B cell (primary cell): ENCODE results near the gene E2F3. TPM values are rescaled to one million over a fixed set of nuclear protein-coding genes. Genes with fewer than 3 reads are reported as not detected.

Experiments used
- ATAC-seq: fragments of 200-7000 bp; cut with Tn5 transposase; one replicate; pipeline ENCODE4 v1.10.0; 2021; ENCODE audit warnings: low read depth, mild to moderate bottlenecking, moderate number of reproducible peaks, moderate library complexity
- CTCF ChIA-PET: fragments of 350-600 bp; sonication (Branson Sonifier 250); formaldehyde crosslinking; loops from one replicate; lab custom pipeline; 2021; ENCODE audit warnings: antibody characterized with exemption, inconsistent platforms; lab: Charles Lee
- POLR2A ChIA-PET: fragments of 350-600 bp; sonication (Branson Sonifier 250); formaldehyde crosslinking; loops from one replicate; lab custom pipeline; 2021; ENCODE audit warnings: antibody characterized with exemption; lab: Charles Lee
- DNase-seq: peaks from one replicate; pipeline ENCODE4 v3.0.0; 2013
- H2AFZ ChIP-seq: 2 replicates; pipeline ENCODE4 v1.6.1; 2012; ENCODE audit warnings: mild to moderate bottlenecking, low read depth, low read length; ENCODE audit not compliant: insufficient read depth, poor library complexity, severe bottlenecking
- H3K27ac ChIP-seq, 2 donors: 1 replicate in 1 of 2; 2 replicates in 1 of 2; pipeline ENCODE4 v1.5.1; 2012 to 2013; ENCODE audit warnings: low read length in 2 of 2, mild to moderate bottlenecking in 2 of 2, moderate library complexity in 1 of 2
- H3K27me3 ChIP-seq, 4 experiments: fragments of 200-600 bp in 1 of 4; sonication (generic) in 1 of 4; replicated peaks in 1 of 4; 1 replicate in 2 of 4; 2 replicates in 2 of 4; pipeline versions ENCODE4 v1.6.1 to v1.7.0; 2013 to 2016; ENCODE audit warnings: low read length in 3 of 4, mild to moderate bottlenecking in 2 of 4, mixed read lengths in 1 of 4, moderate library complexity in 1 of 4; ENCODE audit not compliant: insufficient read depth in 4 of 4, control insufficient read depth in 3 of 4; ENCODE audit errors: control extremely low read depth in 1 of 4
- H3K36me3 ChIP-seq, 2 experiments: replicated peaks in 1 of 2; 1 replicate in 1 of 2; 2 replicates in 1 of 2; pipeline versions ENCODE4 v1.6.1 to v1.7.1; 2013; ENCODE audit warnings: low read length in 1 of 2; ENCODE audit not compliant: insufficient read depth in 2 of 2, control insufficient read depth in 1 of 2; ENCODE audit errors: control extremely low read depth in 1 of 2, extremely low read depth in 1 of 2
- H3K4me1 ChIP-seq, 2 donors: fragments of 200-600 bp in 1 of 2; sonication (generic) in 1 of 2; 1 replicate in 1 of 2; 2 replicates in 1 of 2; pipeline versions ENCODE4 v1.5.1 to v1.6.1; 2013 to 2017; ENCODE audit warnings: low read length in 2 of 2; ENCODE audit not compliant: control insufficient read depth in 2 of 2, insufficient read depth in 2 of 2
- H3K4me2 ChIP-seq: replicated peaks from 2 replicates; pipeline ENCODE3; 2012; ENCODE audit warnings: mild to moderate bottlenecking, low read depth, low read length; ENCODE audit not compliant: poor library complexity, severe bottlenecking
- H3K4me3 ChIP-seq, 5 experiments: fragments of 200-600 bp in 1 of 5; sonication (generic) in 1 of 5; 1 replicate in 3 of 5; 2 replicates in 2 of 5; pipeline versions ENCODE4 v1.5.1 to v1.7.0; 2011 to 2016; ENCODE audit warnings: low read length in 4 of 5, mild to moderate bottlenecking in 4 of 5, low read depth in 2 of 5, control low read depth in 1 of 5, moderate library complexity in 1 of 5; ENCODE audit not compliant: insufficient read depth in 1 of 5; ENCODE audit errors: control extremely low read depth in 1 of 5, extremely low read depth in 1 of 5
- H3K79me2 ChIP-seq: fragments of 200-600 bp; sonication (generic); one replicate; pipeline ENCODE4 v1.6.0; 2016; ENCODE audit warnings: low read length; ENCODE audit not compliant: control insufficient read depth, insufficient read depth
- H3K9ac ChIP-seq: fragments of 200-600 bp; sonication (generic); 2 replicates; pipeline ENCODE4 v1.6.1; 2017; ENCODE audit warnings: mild to moderate bottlenecking, low read length, moderate library complexity
- H3K9me3 ChIP-seq, 3 donors: one replicate each; pipeline versions ENCODE4 v1.6.1 to v1.7.1; 2013; ENCODE audit warnings: low read length in 2 of 3; ENCODE audit not compliant: control insufficient read depth in 2 of 3, insufficient read depth in 1 of 3; ENCODE audit errors: control extremely low read depth in 1 of 3
- H4K20me1 ChIP-seq: 2 replicates; pipeline ENCODE4 v1.6.0; 2012; ENCODE audit warnings: mild to moderate bottlenecking, low read length; ENCODE audit not compliant: insufficient read depth, control insufficient read depth, poor library complexity, severe bottlenecking
- H3K27ac Mint-ChIP-seq: one replicate; pipeline ENCODE4 v1.8.0; 2021; ENCODE audit warnings: mixed read lengths
- H3K27me3 Mint-ChIP-seq: one replicate; pipeline ENCODE4 v1.8.0; 2021; ENCODE audit warnings: mixed read lengths
- H3K4me1 Mint-ChIP-seq: one replicate; pipeline ENCODE4 v1.8.0; 2021; ENCODE audit warnings: mixed read lengths
- H3K4me3 Mint-ChIP-seq: one replicate; pipeline ENCODE4 v1.8.0; 2021; ENCODE audit warnings: mixed read lengths
- H3K9me3 Mint-ChIP-seq: one replicate; pipeline ENCODE4 v1.8.0; 2022; ENCODE audit warnings: mixed read lengths; ENCODE audit not compliant: insufficient read depth
- CTCF ChIP-seq: fragments of 200-600 bp; IDR thresholded peaks from one replicate; pipeline ENCODE4 v1.8.0; 2022; ENCODE audit warnings: antibody characterized with exemption, mild to moderate bottlenecking
- EZH2 ChIP-seq: IDR thresholded peaks from 2 replicates; pipeline ENCODE4 v1.6.1; 2012; ENCODE audit warnings: borderline replicate concordance, low read depth, mild to moderate bottlenecking, moderate library complexity, low read length; ENCODE audit not compliant: insufficient read depth, poor library complexity, severe bottlenecking
- WGBS: methylation state at CpG from one replicate; pipeline ENCODE4 v1.1.5; 2013; ENCODE audit warnings: missing lambda C conversion rate; ENCODE audit not compliant: insufficient coverage; 5-methylcytosine and 5-hydroxymethylcytosine counted together
- intact Hi-C: fragments of 100-400 bp; cut with micrococcal nuclease; formaldehyde crosslinking; loops from one replicate; pipeline ENCODE4 v1.10.0; 2022
- polyA plus RNA-seq: library from polyadenylated mRNA; depleted of rRNA; stranded (reverse); fragments of >200 nt; gene quantifications from 2 replicates; pipeline ENCODE4 v1.2.3, GENCODE V29; 2012
- total RNA-seq, 2 donors: library from RNA; stranded (reverse); fragments of 120-200 nt in 1 of 2; gene quantifications; 1 replicate in 1 of 2; 2 replicates in 1 of 2; pipeline versions ENCODE4 v1.2.3 to v1.2.4, GENCODE V29; 2013 to 2022

E2F3 gene
- total and polyA plus RNA-seq, 2 donors (not counting 1 experiment from before 2014, with no cell fraction given) = 2.2 to 8.3 TPM

- Histone ChIP-seq H3K4me2 (no peak overlapping the region), H3K27me3 (no peaks in the 10 kb centered on the region), H3K36me3 (peaks cover 0 to 2% of the 10 kb centered on the region in 2 experiments), H3K9ac (no peak overlapping the region), H3K4me3 (no peak overlapping the region), H2AFZ (no peak overlapping the region), H3K4me1 (no peaks in the 10 kb centered on the region), H3K79me2 (peaks cover 41% of the 10 kb centered on the region), H4K20me1 (no peaks in the 10 kb centered on the region), H3K27ac (no peak overlapping the region), H3K9me3 (peaks cover 0 to 9% (median 0%) of the 10 kb centered on the region in 3 donors)
- peaks cover 2% of the 10 kb centered on the region for H3K4me1 Mint-ChIP-seq
- ATAC-seq (no peak), DNase-seq (no peak)
- intact Hi-C loops = no loop called here
- H3K9me3 Mint-ChIP-seq = peaks cover 3% of the 10 kb centered on the region
- WGBS = no CpG with 5 or more reads among the region's 2 CpGs
- H3K27me3 Mint-ChIP-seq = no peaks in the 10 kb centered on the region
- TF ChIP-seq EZH2 = no peak
- TF ChIP-seq CTCF = no peak
- no peak overlapping the region for H3K4me3 Mint-ChIP-seq
- H3K27ac Mint-ChIP-seq = no peak overlapping the region
- ChIA-PET POLR2A (no interaction called here), CTCF (no interaction called here)
These were observed 35.0 kb downstream of the E2F3 start for GRCh38 chr6:20436719-20437118.

- intact Hi-C loops = no loop called here
- Histone ChIP-seq H3K4me1 (no peaks in the 10 kb centered on the region), H3K4me2 (no peak overlapping the region), H4K20me1 (no peaks in the 10 kb centered on the region), H3K9ac (no peak overlapping the region), H3K79me2 (peaks cover 42% of the 10 kb centered on the region), H3K4me3 (no peak overlapping the region), H3K36me3 (peaks cover 0 to 3% of the 10 kb centered on the region in 2 experiments), H2AFZ (no peak overlapping the region), H3K27ac (no peak overlapping the region), H3K9me3 (peaks cover 0 to 7% (median 0%) of the 10 kb centered on the region in 3 donors), H3K27me3 (no peaks in the 10 kb centered on the region)
- DNase-seq = no peak
- peaks cover 2% of the 10 kb centered on the region for H3K4me1 Mint-ChIP-seq
- POLR2A ChIA-PET = no interaction called here
- no peak overlapping the region for H3K27ac Mint-ChIP-seq
- TF ChIP-seq EZH2 (no peak), CTCF (no peak)
- WGBS = 93% methylated on average over 4 of the region's 8 CpGs
- H3K9me3 Mint-ChIP-seq = no peaks in the 10 kb centered on the region
- no peaks in the 10 kb centered on the region for H3K27me3 Mint-ChIP-seq
- CTCF ChIA-PET = no interaction called here
- no peak overlapping the region for H3K4me3 Mint-ChIP-seq
- no peak for ATAC-seq
These were observed 36.0 kb downstream of the E2F3 start for GRCh38 chr6:20437639-20438038.
